B cell (primary cell): ENCODE data around the gene CD81. TPM values are rescaled to one million over a fixed set of nuclear protein-coding genes. Genes with fewer than 3 reads are reported as not detected.

Source experiments
- ATAC-seq: fragments of 200-7000 bp; cut with Tn5 transposase; one replicate; pipeline ENCODE4 v1.10.0; 2021; ENCODE audit warnings: low read depth, mild to moderate bottlenecking, moderate number of reproducible peaks, moderate library complexity
- CTCF ChIA-PET: fragments of 350-600 bp; sonication (Branson Sonifier 250); formaldehyde crosslinking; loops from one replicate; lab custom pipeline; 2021; ENCODE audit warnings: antibody characterized with exemption, inconsistent platforms; lab: Charles Lee
- POLR2A ChIA-PET: fragments of 350-600 bp; sonication (Branson Sonifier 250); formaldehyde crosslinking; loops from one replicate; lab custom pipeline; 2021; ENCODE audit warnings: antibody characterized with exemption; lab: Charles Lee
- DNase-seq: peaks from one replicate; pipeline ENCODE4 v3.0.0; 2013
- H2AFZ ChIP-seq: 2 replicates; pipeline ENCODE4 v1.6.1; 2012; ENCODE audit warnings: mild to moderate bottlenecking, low read depth, low read length; ENCODE audit not compliant: insufficient read depth, poor library complexity, severe bottlenecking
- H3K27ac ChIP-seq, 2 donors: 1 replicate in 1 of 2; 2 replicates in 1 of 2; pipeline ENCODE4 v1.5.1; 2012 to 2013; ENCODE audit warnings: low read length in 2 of 2, mild to moderate bottlenecking in 2 of 2, moderate library complexity in 1 of 2
- H3K27me3 ChIP-seq, 4 experiments: fragments of 200-600 bp in 1 of 4; sonication (generic) in 1 of 4; replicated peaks in 1 of 4; 1 replicate in 2 of 4; 2 replicates in 2 of 4; pipeline versions ENCODE4 v1.6.1 to v1.7.0; 2013 to 2016; ENCODE audit warnings: low read length in 3 of 4, mild to moderate bottlenecking in 2 of 4, mixed read lengths in 1 of 4, moderate library complexity in 1 of 4; ENCODE audit not compliant: insufficient read depth in 4 of 4, control insufficient read depth in 3 of 4; ENCODE audit errors: control extremely low read depth in 1 of 4
- H3K36me3 ChIP-seq, 2 experiments: replicated peaks in 1 of 2; 1 replicate in 1 of 2; 2 replicates in 1 of 2; pipeline versions ENCODE4 v1.6.1 to v1.7.1; 2013; ENCODE audit warnings: low read length in 1 of 2; ENCODE audit not compliant: insufficient read depth in 2 of 2, control insufficient read depth in 1 of 2; ENCODE audit errors: control extremely low read depth in 1 of 2, extremely low read depth in 1 of 2
- H3K4me1 ChIP-seq, 2 donors: fragments of 200-600 bp in 1 of 2; sonication (generic) in 1 of 2; 1 replicate in 1 of 2; 2 replicates in 1 of 2; pipeline versions ENCODE4 v1.5.1 to v1.6.1; 2013 to 2017; ENCODE audit warnings: low read length in 2 of 2; ENCODE audit not compliant: control insufficient read depth in 2 of 2, insufficient read depth in 2 of 2
- H3K4me2 ChIP-seq: replicated peaks from 2 replicates; pipeline ENCODE3; 2012; ENCODE audit warnings: mild to moderate bottlenecking, low read depth, low read length; ENCODE audit not compliant: poor library complexity, severe bottlenecking
- H3K4me3 ChIP-seq, 5 experiments: fragments of 200-600 bp in 1 of 5; sonication (generic) in 1 of 5; 1 replicate in 3 of 5; 2 replicates in 2 of 5; pipeline versions ENCODE4 v1.5.1 to v1.7.0; 2011 to 2016; ENCODE audit warnings: low read length in 4 of 5, mild to moderate bottlenecking in 4 of 5, low read depth in 2 of 5, control low read depth in 1 of 5, moderate library complexity in 1 of 5; ENCODE audit not compliant: insufficient read depth in 1 of 5; ENCODE audit errors: control extremely low read depth in 1 of 5, extremely low read depth in 1 of 5
- H3K79me2 ChIP-seq: fragments of 200-600 bp; sonication (generic); one replicate; pipeline ENCODE4 v1.6.0; 2016; ENCODE audit warnings: low read length; ENCODE audit not compliant: control insufficient read depth, insufficient read depth
- H3K9ac ChIP-seq: fragments of 200-600 bp; sonication (generic); 2 replicates; pipeline ENCODE4 v1.6.1; 2017; ENCODE audit warnings: mild to moderate bottlenecking, low read length, moderate library complexity
- H3K9me3 ChIP-seq, 3 donors: one replicate each; pipeline versions ENCODE4 v1.6.1 to v1.7.1; 2013; ENCODE audit warnings: low read length in 2 of 3; ENCODE audit not compliant: control insufficient read depth in 2 of 3, insufficient read depth in 1 of 3; ENCODE audit errors: control extremely low read depth in 1 of 3
- H4K20me1 ChIP-seq: 2 replicates; pipeline ENCODE4 v1.6.0; 2012; ENCODE audit warnings: mild to moderate bottlenecking, low read length; ENCODE audit not compliant: insufficient read depth, control insufficient read depth, poor library complexity, severe bottlenecking
- H3K27ac Mint-ChIP-seq: one replicate; pipeline ENCODE4 v1.8.0; 2021; ENCODE audit warnings: mixed read lengths
- H3K27me3 Mint-ChIP-seq: one replicate; pipeline ENCODE4 v1.8.0; 2021; ENCODE audit warnings: mixed read lengths
- H3K4me1 Mint-ChIP-seq: one replicate; pipeline ENCODE4 v1.8.0; 2021; ENCODE audit warnings: mixed read lengths
- H3K4me3 Mint-ChIP-seq: one replicate; pipeline ENCODE4 v1.8.0; 2021; ENCODE audit warnings: mixed read lengths
- H3K9me3 Mint-ChIP-seq: one replicate; pipeline ENCODE4 v1.8.0; 2022; ENCODE audit warnings: mixed read lengths; ENCODE audit not compliant: insufficient read depth
- EZH2 ChIP-seq: IDR thresholded peaks from 2 replicates; pipeline ENCODE4 v1.6.1; 2012; ENCODE audit warnings: borderline replicate concordance, low read depth, mild to moderate bottlenecking, moderate library complexity, low read length; ENCODE audit not compliant: insufficient read depth, poor library complexity, severe bottlenecking
- WGBS: methylation state at CpG from one replicate; pipeline ENCODE4 v1.1.5; 2013; ENCODE audit warnings: missing lambda C conversion rate; ENCODE audit not compliant: insufficient coverage; 5-methylcytosine and 5-hydroxymethylcytosine counted together
- intact Hi-C: fragments of 100-400 bp; cut with micrococcal nuclease; formaldehyde crosslinking; loops from one replicate; pipeline ENCODE4 v1.10.0; 2022
- polyA plus RNA-seq: library from polyadenylated mRNA; depleted of rRNA; stranded (reverse); fragments of >200 nt; gene quantifications from 2 replicates; pipeline ENCODE4 v1.2.3, GENCODE V29; 2012
- total RNA-seq, 2 donors: library from RNA; stranded (reverse); fragments of 120-200 nt in 1 of 2; gene quantifications; 1 replicate in 1 of 2; 2 replicates in 1 of 2; pipeline versions ENCODE4 v1.2.3 to v1.2.4, GENCODE V29; 2013 to 2022
- TF ChIP-seq, protein P1 (sequence below): fragments of 200-600 bp; IDR thresholded peaks from one replicate; pipeline ENCODE4 v1.8.0; 2022; ENCODE audit warnings: antibody characterized with exemption, mild to moderate bottlenecking

Gene CD81
- total and polyA plus RNA-seq, 2 donors (not counting 1 experiment from before 2014, with no cell fraction given): 253 to 361 TPM

DNA sequence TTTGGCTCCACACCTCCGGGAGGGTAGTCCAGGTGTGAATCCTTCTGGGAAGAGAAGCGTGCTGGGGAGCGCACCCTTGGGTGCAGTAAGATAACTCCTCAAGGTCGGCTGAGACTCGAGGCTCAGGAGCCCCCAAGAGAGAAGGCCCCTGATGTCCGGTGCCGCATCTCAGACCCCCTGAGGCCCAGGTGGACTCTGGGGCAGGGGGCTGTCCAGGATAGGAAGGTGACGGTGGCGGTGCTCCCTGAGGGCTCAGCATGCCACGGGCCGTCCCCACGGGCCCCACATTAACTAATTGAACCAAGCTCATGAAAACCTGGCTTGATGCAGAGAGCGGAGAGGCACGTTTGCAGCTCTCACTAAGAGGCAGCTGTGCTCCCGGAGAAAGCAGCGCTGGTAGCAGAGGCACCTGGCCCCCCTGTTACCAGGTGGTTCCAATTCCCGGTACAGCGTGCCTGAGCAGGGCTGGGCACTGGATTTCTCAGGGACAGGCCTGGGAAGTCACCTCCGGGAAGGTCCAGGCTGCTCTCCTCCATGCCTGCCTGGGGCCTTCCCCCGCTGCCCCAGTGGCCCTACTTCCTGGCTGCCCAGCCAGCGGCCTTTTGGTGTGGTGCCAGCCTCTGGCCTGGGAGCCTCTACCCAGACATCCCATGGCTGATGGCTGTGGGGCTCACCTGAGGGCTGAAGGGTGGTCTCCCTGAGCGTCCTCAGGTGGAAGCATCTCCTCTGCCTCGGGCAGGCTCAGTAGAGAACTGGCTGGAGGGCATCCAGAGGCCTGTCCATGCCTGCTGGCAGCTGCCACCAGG lies 68.8 kb downstream of the CD81 start:
- H3K9ac ChIP-seq: peak overlapping the region; percentile 69
- ATAC-seq: no peak
- ChIA-PET POLR2A (interaction anchor here (1.5 kb wide), 1 partner anchor 80 kb away, joined by 7 read pairs; no protein-coding TSS in a partner anchor), CTCF (interaction anchor here (0.6 to 4.1 kb wide), 7 partner anchors 18 to 251 kb away, joined by 3 to 25 read pairs (median 3); no protein-coding TSS in a partner anchor)
- peaks cover 49% of the 10 kb centered on the region for H3K79me2 ChIP-seq
- peak overlapping the region; percentile 72 for H2AFZ ChIP-seq
- H3K36me3 ChIP-seq: no peaks in the 10 kb centered on the region
- Mint-ChIP-seq H3K4me1 (peaks cover 31% of the 10 kb centered on the region), H3K9me3 (no peaks in the 10 kb centered on the region), H3K27ac (peak overlapping the region; percentile 87), H3K27me3 (no peaks in the 10 kb centered on the region), H3K4me3 (peak overlapping the region; percentile 93)
- H3K9me3 ChIP-seq: peaks cover 0 to 4% (median 0%) of the 10 kb centered on the region in 3 donors
- H3K4me1 ChIP-seq: peaks cover 33 to 47% of the 10 kb centered on the region in 2 donors
- H3K27me3 ChIP-seq: peaks cover 0 to 10% (median 0%) of the 10 kb centered on the region in 4 experiments
- peaks cover 34% of the 10 kb centered on the region for H4K20me1 ChIP-seq
- H3K27ac ChIP-seq: no peak overlapping the region
- peak; percentile 27 for DNase-seq
- TF ChIP-seq EZH2: no peak
- TF ChIP-seq, protein P1, sequence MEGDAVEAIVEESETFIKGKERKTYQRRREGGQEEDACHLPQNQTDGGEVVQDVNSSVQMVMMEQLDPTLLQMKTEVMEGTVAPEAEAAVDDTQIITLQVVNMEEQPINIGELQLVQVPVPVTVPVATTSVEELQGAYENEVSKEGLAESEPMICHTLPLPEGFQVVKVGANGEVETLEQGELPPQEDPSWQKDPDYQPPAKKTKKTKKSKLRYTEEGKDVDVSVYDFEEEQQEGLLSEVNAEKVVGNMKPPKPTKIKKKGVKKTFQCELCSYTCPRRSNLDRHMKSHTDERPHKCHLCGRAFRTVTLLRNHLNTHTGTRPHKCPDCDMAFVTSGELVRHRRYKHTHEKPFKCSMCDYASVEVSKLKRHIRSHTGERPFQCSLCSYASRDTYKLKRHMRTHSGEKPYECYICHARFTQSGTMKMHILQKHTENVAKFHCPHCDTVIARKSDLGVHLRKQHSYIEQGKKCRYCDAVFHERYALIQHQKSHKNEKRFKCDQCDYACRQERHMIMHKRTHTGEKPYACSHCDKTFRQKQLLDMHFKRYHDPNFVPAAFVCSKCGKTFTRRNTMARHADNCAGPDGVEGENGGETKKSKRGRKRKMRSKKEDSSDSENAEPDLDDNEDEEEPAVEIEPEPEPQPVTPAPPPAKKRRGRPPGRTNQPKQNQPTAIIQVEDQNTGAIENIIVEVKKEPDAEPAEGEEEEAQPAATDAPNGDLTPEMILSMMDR: no peak
- H3K4me3 ChIP-seq: peak overlapping the region; percentile 32 to 76 (median 64)
- 77% methylated on average over 23 of the region's 23 CpGs for WGBS
- H3K4me2 ChIP-seq: peak overlapping the region; percentile 93
- intact Hi-C loops: loop anchor here (1.0 to 2.0 kb wide), 3 partner anchors 17 to 447 kb away; no protein-coding TSS in a partner anchor
